ENCODE data around the gene ZBTB25. TPM values are rescaled to one million over a fixed set of nuclear protein-coding genes. Genes with fewer than 3 reads are reported as not detected.
A peak's percentile ranks its signal among the peaks of the same experiment; 100 is the strongest.

ZBTB25 gene
- total RNA-seq, 1 donor from 2014 or later = 9.5 TPM

DNA sequence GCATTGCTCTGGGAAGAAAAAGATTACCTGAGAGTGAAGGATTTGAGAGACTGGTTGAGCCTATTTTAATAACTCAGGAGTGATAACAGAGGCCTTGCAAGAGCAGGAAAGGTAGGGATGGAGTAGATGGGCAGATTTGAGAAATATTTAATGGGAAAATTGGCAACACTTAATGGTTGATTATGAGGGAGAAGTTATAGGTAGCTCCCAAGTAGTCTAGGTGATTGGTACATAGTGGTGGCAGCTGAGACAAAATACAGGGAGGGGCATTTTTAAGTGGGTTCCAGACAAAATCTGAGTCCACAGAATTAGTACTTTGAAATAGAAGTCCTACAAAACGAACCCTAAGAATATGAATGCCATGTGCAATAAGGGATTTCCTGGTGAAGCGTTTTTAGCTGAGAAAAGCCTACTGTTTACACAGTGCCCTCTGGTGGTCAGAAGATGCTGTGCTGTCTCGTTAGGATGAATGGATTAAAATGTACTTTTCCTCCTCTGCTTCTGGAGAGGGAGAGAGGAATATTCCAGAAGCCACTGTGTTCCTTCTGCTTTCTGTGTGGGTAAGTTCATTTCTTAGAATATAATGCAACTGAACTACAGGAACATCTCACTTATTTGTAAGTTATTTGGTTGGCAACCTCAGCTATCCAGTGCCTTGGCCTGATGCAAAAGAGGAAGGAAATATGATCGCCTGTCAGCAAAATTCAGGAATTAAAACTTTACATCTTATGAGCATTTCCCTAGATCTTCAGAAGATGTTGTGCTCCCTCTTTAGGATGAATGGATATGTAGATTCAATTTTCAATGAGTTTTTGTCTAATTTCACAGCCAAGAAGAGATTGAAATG lies 7.4 kb upstream of the ZBTB25 start:
- Histone ChIP-seq H3K27ac (ENCODE audit: low read depth, low read length) (no peak overlapping the region), H2AFZ (ENCODE audit: low read depth, low read length) (no peak overlapping the region), H3K4me3 (ENCODE audit: insufficient read depth, low read depth, low read length) (no peak overlapping the region), H3K79me2 (ENCODE audit: insufficient read depth, low read length) (peaks cover 98% of the 10 kb centered on the region), H3K4me2 (ENCODE audit: low read length) (peak overlapping the region; percentile 27), H3K27me3 (ENCODE audit: insufficient read depth, low read length) (no peaks in the 10 kb centered on the region), H3K36me3 (ENCODE audit: insufficient read depth, low read length) (peaks cover 5% of the 10 kb centered on the region), H3K9me3 (ENCODE audit: insufficient read depth, low read depth, low read length) (no peaks in the 10 kb centered on the region), H4K20me1 (ENCODE audit: insufficient read depth, low read length) (peaks cover 95% of the 10 kb centered on the region), H3K4me1 (ENCODE audit: insufficient read depth, low read length) (peaks cover 21% of the 10 kb centered on the region), H3K9ac (ENCODE audit: low read length) (no peak overlapping the region)
- Mint-ChIP-seq H3K9me3 (ENCODE audit: unreplicated experiment) (no peaks in the 10 kb centered on the region), H3K4me3 (ENCODE audit: unreplicated experiment) (peak overlapping the region; percentile 15), H3K36me3 (ENCODE audit: low read depth, unreplicated experiment) (peaks cover 7% of the 10 kb centered on the region), H3K4me1 (ENCODE audit: low read depth, unreplicated experiment) (peaks cover 38% of the 10 kb centered on the region), H3K27ac (ENCODE audit: unreplicated experiment) (no peak overlapping the region), H3K27me3 (ENCODE audit: low read depth, unreplicated experiment) (no peaks in the 10 kb centered on the region)
- peak; percentile 95 for TF ChIP-seq CTCF (IDR thresholded peaks at IDR 0.05; ENCODE audit: insufficient read depth, low read depth, low read length)
- TF ChIP-seq EZH2 (IDR thresholded peaks at IDR 0.05; ENCODE audit: insufficient read depth, low read length) = no peak
- FAIRE-seq (peak; percentile 52), DNase-seq (ENCODE audit: low read depth) (peak; percentile 35)

DNA sequence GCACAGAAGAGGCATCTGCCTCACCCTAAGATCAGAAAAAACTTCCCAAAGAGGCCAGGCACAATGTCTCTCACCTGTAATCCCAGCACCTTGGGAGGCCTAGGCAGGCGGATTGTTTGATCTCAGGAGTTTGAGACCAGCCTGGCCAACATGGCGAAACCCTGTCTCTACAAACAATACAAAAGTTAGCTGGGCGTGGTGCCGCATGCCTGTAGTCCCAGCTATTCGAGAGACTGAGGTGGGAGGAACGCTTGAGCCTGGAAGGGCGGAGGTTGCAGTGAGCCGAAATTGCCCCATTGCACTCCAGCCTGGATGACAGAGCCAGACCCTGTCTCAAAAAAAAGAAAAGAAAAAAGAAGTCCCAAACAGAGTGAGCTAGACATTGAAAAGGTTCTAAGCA lies 5.4 kb upstream of the ZBTB25 start:
- H3K4me1 Mint-ChIP-seq (ENCODE audit: low read depth, unreplicated experiment) = peaks cover 41% of the 10 kb centered on the region
- Histone ChIP-seq H3K4me3 (ENCODE audit: insufficient read depth, low read depth, low read length) (no peak overlapping the region), H4K20me1 (ENCODE audit: insufficient read depth, low read length) (peaks cover 87% of the 10 kb centered on the region), H3K4me2 (ENCODE audit: low read length) (peak overlapping the region; percentile 21), H2AFZ (ENCODE audit: low read depth, low read length) (no peak overlapping the region), H3K9ac (ENCODE audit: low read length) (no peak overlapping the region), H3K9me3 (ENCODE audit: insufficient read depth, low read depth, low read length) (no peaks in the 10 kb centered on the region), H3K27ac (ENCODE audit: low read depth, low read length) (no peak overlapping the region), H3K36me3 (ENCODE audit: insufficient read depth, low read length) (peaks cover 5% of the 10 kb centered on the region), H3K27me3 (ENCODE audit: insufficient read depth, low read length) (no peaks in the 10 kb centered on the region), H3K79me2 (ENCODE audit: insufficient read depth, low read length) (peaks cover 98% of the 10 kb centered on the region), H3K4me1 (ENCODE audit: insufficient read depth, low read length) (peaks cover 24% of the 10 kb centered on the region)
- H3K27ac Mint-ChIP-seq (ENCODE audit: unreplicated experiment) = peak overlapping the region; percentile 44
- no peak overlapping the region for H3K4me3 Mint-ChIP-seq (ENCODE audit: unreplicated experiment)
- no peaks in the 10 kb centered on the region for H3K27me3 Mint-ChIP-seq (ENCODE audit: low read depth, unreplicated experiment)
- no peaks in the 10 kb centered on the region for H3K9me3 Mint-ChIP-seq (ENCODE audit: unreplicated experiment)
- FAIRE-seq = no peak
- no peak for TF ChIP-seq EZH2 (IDR thresholded peaks at IDR 0.05; ENCODE audit: insufficient read depth, low read length)
- no peak for TF ChIP-seq CTCF (IDR thresholded peaks at IDR 0.05; ENCODE audit: insufficient read depth, low read depth, low read length)
- DNase-seq (ENCODE audit: low read depth) = no peak
- H3K36me3 Mint-ChIP-seq (ENCODE audit: low read depth, unreplicated experiment) = peaks cover 5% of the 10 kb centered on the region

All from astrocyte (in vitro differentiated cells and primary cell).